ENCODE data around the gene SLC27A5. TPM values are rescaled to one million over a fixed set of nuclear protein-coding genes. Genes with fewer than 3 reads are reported as not detected.

Gene SLC27A5
- total RNA-seq, 1 experiment from 2014 or later, result 17.1 TPM

GRCh38 chr19:58545286-58546018, 33.7 kb upstream of the SLC27A5 start:
- peaks cover 11% of the 10 kb centered on the region for H3K23me2 ChIP-seq (ENCODE audit: insufficient read length, low read depth, low read length, poor library complexity, severe bottlenecking)
- H3K56ac ChIP-seq (ENCODE audit: insufficient read length, low read depth, low read length), result no peak overlapping the region
- H3K9me3 Mint-ChIP-seq, result no peaks in the 10 kb centered on the region; a peak in 1 of 5 replicates
- H2BK20ac ChIP-seq (ENCODE audit: low read depth, low read length, poor library complexity, severe bottlenecking), result no peak overlapping the region
- no peak overlapping the region for H2AFZ ChIP-seq (ENCODE audit: low read length)
- peak overlapping the region; percentile 98 to 100 for H3K4me3 Mint-ChIP-seq
- no peak overlapping the region for H2BK5ac ChIP-seq (ENCODE audit: insufficient read length, low read length)
- H3K4ac ChIP-seq (ENCODE audit: low read depth, low read length), result no peak overlapping the region
- H2BK120ac ChIP-seq (ENCODE audit: low read depth, low read length, poor library complexity, severe bottlenecking), result no peak overlapping the region
- H2BK12ac ChIP-seq (ENCODE audit: insufficient read length, low read depth, low read length), result no peak overlapping the region
- H3K4me2 ChIP-seq (ENCODE audit: insufficient read depth, insufficient read length, low read length), result peak overlapping the region; percentile 99
- no peak overlapping the region for H3K14ac ChIP-seq (ENCODE audit: insufficient read depth, low read length)
- no peak overlapping the region for H2BK15ac ChIP-seq (ENCODE audit: low read depth, low read length)
- no peak overlapping the region for H3K23ac ChIP-seq (ENCODE audit: insufficient read length, low read depth, low read length)
- DNase-seq, result no peak
- H3K4me1 Mint-ChIP-seq, result peaks cover 17 to 18% of the 10 kb centered on the region in 2 experiments
- no peak overlapping the region for H4K8ac ChIP-seq (replicated peaks; ENCODE audit: insufficient read length, low read depth, low read length)
- H3K18ac ChIP-seq (ENCODE audit: insufficient read length, low read depth, low read length), result no peak overlapping the region
- no peak overlapping the region for H4K5ac ChIP-seq (ENCODE audit: insufficient read length, low read depth, low read length)
- H3K79me1 ChIP-seq (ENCODE audit: insufficient read depth, low read depth, low read length, poor library complexity, severe bottlenecking), result peaks cover 14% of the 10 kb centered on the region
- H3T11ph ChIP-seq (ENCODE audit: low read length), result no peak overlapping the region
- peaks cover 24% of the 10 kb centered on the region for H3K27me3 Mint-ChIP-seq (ENCODE audit: low read depth)
- TF ChIP-seq, protein P1, sequence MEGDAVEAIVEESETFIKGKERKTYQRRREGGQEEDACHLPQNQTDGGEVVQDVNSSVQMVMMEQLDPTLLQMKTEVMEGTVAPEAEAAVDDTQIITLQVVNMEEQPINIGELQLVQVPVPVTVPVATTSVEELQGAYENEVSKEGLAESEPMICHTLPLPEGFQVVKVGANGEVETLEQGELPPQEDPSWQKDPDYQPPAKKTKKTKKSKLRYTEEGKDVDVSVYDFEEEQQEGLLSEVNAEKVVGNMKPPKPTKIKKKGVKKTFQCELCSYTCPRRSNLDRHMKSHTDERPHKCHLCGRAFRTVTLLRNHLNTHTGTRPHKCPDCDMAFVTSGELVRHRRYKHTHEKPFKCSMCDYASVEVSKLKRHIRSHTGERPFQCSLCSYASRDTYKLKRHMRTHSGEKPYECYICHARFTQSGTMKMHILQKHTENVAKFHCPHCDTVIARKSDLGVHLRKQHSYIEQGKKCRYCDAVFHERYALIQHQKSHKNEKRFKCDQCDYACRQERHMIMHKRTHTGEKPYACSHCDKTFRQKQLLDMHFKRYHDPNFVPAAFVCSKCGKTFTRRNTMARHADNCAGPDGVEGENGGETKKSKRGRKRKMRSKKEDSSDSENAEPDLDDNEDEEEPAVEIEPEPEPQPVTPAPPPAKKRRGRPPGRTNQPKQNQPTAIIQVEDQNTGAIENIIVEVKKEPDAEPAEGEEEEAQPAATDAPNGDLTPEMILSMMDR (conservative IDR thresholded peaks at IDR 0.05), result no peak
- H3K27ac ChIP-seq (ENCODE audit: insufficient read length, low read depth, low read length), result no peak overlapping the region
- no peaks in the 10 kb centered on the region for H3K9me3 ChIP-seq (ENCODE audit: control insufficient read depth, low read depth, low read length)
- H4K91ac ChIP-seq (ENCODE audit: insufficient read length, low read depth, low read length), result no peak overlapping the region
- peak overlapping the region; percentile 91 for H3K9ac ChIP-seq (ENCODE audit: extremely low read depth, insufficient read length, low read length)
- peaks cover 26% of the 10 kb centered on the region for H3K79me2 ChIP-seq (ENCODE audit: insufficient read depth, low read length)
- peaks cover 4% of the 10 kb centered on the region; the same call in 1 of the 2 replicates for H3K27me3 ChIP-seq (ENCODE audit: insufficient read depth, low read length)
- WGBS (ENCODE audit: extremely low coverage, insufficient read length, low lambda C conversion rate), result no CpG with 5 or more reads among the region's 21 CpGs
- H3K36me3 Mint-ChIP-seq (ENCODE audit: insufficient read depth in 1 of 3, low read depth in 3 of 3), result peaks cover 49 to 56% (median 55%) of the 10 kb centered on the region in 3 experiments
- peaks cover 7% of the 10 kb centered on the region for H4K20me1 ChIP-seq (ENCODE audit: control insufficient read depth, insufficient read depth, insufficient read length)
- no peak overlapping the region for H2AK5ac ChIP-seq (ENCODE audit: insufficient read length, low read length)
- H3K27ac Mint-ChIP-seq, result peak overlapping the region; percentile 59 to 94 (median 94)
- peaks cover 4% of the 10 kb centered on the region; the same call in 1 of the 2 replicates for H3K4me1 ChIP-seq (ENCODE audit: insufficient read depth, low read length)
